ENCODE results near the gene CRIP3.

CRIP3 gene

DNA sequence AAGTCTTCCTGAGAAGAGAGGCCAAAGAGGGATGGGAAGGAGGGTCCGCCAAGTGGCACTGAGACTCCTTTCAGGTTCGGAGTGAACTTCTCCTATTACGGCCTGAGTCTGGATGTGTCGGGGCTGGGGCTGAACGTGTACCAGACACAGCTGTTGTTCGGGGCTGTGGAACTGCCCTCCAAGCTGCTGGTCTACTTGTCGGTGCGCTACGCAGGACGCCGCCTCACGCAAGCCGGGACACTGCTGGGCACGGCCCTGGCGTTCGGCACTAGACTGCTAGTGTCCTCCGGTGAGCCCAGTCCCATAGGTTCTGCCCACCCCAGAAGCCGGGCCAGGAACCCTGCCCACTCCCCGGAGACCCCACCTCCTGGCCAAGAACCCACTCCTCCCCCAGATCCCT, 6.5 kb downstream of the CRIP3 start:
- H3K27ac ChIP-seq: no peak overlapping the region
- TF ChIP-seq, protein P1, sequence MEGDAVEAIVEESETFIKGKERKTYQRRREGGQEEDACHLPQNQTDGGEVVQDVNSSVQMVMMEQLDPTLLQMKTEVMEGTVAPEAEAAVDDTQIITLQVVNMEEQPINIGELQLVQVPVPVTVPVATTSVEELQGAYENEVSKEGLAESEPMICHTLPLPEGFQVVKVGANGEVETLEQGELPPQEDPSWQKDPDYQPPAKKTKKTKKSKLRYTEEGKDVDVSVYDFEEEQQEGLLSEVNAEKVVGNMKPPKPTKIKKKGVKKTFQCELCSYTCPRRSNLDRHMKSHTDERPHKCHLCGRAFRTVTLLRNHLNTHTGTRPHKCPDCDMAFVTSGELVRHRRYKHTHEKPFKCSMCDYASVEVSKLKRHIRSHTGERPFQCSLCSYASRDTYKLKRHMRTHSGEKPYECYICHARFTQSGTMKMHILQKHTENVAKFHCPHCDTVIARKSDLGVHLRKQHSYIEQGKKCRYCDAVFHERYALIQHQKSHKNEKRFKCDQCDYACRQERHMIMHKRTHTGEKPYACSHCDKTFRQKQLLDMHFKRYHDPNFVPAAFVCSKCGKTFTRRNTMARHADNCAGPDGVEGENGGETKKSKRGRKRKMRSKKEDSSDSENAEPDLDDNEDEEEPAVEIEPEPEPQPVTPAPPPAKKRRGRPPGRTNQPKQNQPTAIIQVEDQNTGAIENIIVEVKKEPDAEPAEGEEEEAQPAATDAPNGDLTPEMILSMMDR (IDR thresholded peaks at IDR 0.05): no peak
- H3K9ac ChIP-seq: no peak overlapping the region
- H3K4me3 ChIP-seq (ENCODE audit: low read depth, low read length): no peak overlapping the region
- no peak overlapping the region for H3K4me2 ChIP-seq (ENCODE audit: low read length)
- H3K27me3 ChIP-seq (ENCODE audit: control insufficient read depth, insufficient read depth, low read length): no peaks in the 10 kb centered on the region
- H3K4me1 ChIP-seq: no peaks in the 10 kb centered on the region
- no peaks in the 10 kb centered on the region for H3K36me3 ChIP-seq (ENCODE audit: control insufficient read depth, insufficient read depth, low read length)
- H2AFZ ChIP-seq: no peak overlapping the region
- H3K9me3 ChIP-seq (ENCODE audit: control insufficient read depth, low read length): no peaks in the 10 kb centered on the region
- no peaks in the 10 kb centered on the region for H3K79me2 ChIP-seq

DNA sequence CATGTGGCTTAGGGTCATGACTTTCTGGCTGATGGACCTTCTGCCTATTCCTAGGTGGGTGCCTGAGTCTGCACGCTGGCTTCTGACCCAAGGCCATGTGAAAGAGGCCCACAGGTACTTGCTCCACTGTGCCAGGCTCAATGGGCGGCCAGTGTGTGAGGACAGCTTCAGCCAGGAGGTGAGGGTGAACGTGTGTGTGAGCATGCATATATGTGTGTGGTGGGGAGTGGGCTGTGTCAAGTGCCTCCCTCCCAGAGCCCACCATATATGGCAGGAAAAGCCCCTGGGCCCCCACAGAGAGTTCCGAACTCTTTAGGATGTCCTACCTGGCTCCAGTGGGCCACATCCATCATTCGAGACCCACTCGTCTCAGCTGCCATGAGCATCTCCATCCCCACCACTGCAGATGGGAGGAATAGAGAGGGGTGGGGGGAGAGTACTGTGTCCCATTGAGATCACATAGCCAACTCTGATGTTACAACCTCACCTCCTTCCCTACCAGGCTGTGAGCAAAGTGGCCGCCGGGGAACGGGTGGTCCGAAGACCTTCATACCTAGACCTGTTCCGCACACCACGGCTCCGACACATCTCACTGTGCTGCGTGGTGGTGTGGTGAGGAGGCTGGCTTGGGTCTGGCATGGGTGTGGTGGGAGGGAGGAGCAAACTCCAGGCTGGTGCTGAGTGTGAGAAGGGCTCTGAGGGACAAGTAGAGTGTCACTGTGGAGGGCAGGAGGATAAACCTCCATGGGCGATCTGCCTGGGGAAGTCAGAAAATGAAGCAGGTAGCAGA, 7.3 kb downstream of the CRIP3 start:
- Histone ChIP-seq H3K36me3 (ENCODE audit: control insufficient read depth, insufficient read depth, low read length) (no peaks in the 10 kb centered on the region), H3K4me1 (no peaks in the 10 kb centered on the region), H3K9me3 (ENCODE audit: control insufficient read depth, low read length) (no peaks in the 10 kb centered on the region), H2AFZ (no peak overlapping the region), H3K4me3 (ENCODE audit: low read depth, low read length) (no peak overlapping the region), H3K9ac (no peak overlapping the region), H3K27me3 (ENCODE audit: control insufficient read depth, insufficient read depth, low read length) (no peaks in the 10 kb centered on the region), H3K27ac (no peak overlapping the region), H3K4me2 (ENCODE audit: low read length) (no peak overlapping the region), H3K79me2 (no peaks in the 10 kb centered on the region)
- TF ChIP-seq, protein P1 (IDR thresholded peaks at IDR 0.05): no peak

DNA sequence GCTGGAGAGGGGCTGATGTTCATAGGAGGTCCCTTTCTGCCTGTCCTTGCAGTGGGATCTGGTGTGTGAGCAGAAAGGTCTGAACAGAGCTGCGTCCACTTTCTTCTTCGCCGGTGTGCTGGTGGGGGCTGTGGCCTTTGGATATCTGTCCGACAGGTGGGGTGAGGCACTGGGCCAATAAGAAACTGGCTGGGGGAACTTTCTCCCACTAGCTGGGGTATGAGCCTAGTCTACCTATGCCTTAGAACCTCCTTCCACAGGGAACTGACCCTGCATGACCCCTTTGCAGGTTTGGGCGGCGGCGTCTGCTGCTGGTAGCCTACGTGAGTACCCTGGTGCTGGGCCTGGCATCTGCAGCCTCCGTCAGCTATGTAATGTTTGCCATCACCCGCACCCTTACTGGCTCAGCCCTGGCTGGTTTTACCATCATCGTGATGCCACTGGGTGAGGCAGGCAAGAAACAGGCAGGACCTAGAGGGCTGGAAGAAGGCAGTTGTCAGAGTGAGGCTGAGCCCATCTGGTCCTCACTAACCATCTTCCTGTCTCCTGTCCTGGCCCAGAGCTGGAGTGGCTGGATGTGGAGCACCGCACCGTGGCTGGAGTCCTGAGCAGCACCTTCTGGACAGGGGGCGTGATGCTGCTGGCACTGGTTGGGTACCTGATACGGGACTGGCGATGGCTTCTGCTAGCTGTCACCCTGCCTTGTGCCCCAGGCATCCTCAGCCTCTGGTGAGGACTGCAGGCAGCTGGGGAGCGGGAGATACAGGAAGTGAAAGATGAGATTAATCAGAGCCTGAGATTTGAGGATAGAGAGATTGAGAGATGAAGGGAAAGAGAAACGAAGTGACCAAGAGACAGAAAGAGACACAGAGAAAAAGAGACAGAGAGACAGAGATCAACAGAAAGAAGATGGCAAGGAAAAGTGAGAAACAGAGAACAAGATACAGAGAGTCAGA, 9.0 kb downstream of the CRIP3 start:
- H3K27ac ChIP-seq: no peak overlapping the region
- H3K79me2 ChIP-seq: no peaks in the 10 kb centered on the region
- H2AFZ ChIP-seq: no peak overlapping the region
- H3K4me1 ChIP-seq: no peaks in the 10 kb centered on the region
- H3K4me2 ChIP-seq (ENCODE audit: low read length): no peak overlapping the region
- H3K36me3 ChIP-seq (ENCODE audit: control insufficient read depth, insufficient read depth, low read length): no peaks in the 10 kb centered on the region
- TF ChIP-seq, protein P1 (IDR thresholded peaks at IDR 0.05): no peak
- H3K4me3 ChIP-seq (ENCODE audit: low read depth, low read length): no peak overlapping the region
- H3K27me3 ChIP-seq (ENCODE audit: control insufficient read depth, insufficient read depth, low read length): no peaks in the 10 kb centered on the region
- H3K9ac ChIP-seq: no peak overlapping the region
- H3K9me3 ChIP-seq (ENCODE audit: control insufficient read depth, low read length): no peaks in the 10 kb centered on the region

DNA sequence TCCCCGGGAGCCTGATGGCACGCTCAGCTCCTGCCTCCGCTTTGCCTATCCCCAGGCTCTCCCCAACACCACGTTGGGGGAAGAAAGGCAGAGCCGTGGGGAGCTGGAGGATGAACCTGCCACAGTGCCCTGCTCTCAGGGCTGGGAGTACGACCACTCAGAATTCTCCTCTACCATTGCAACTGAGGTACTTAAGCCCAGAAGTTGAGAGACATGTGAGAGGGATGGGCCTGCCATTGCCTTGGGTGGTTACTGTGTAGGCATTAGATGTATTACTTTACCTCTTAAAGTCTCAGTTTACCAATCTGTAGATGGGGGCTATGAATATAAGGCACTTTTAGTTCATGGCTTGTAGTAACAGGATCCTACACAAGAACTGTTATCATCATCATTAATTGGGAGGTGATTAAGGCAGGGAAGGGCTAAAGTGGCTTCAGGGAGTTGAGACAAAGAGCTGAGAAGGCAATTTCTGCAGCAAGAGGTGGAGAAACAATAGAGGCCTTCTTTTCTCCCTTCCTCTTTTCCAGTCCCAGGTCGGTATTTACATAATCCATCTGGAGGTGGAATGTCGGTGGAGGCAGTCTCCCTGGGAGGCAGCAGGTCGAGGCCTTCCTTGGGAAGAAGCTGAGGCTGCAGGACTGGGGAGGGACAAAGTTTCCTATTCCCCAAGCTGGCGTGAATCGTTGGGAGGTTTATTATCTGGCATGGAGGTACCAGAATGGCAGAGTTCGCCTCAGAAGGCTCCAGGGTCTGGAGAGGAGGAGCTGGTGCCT, 9.9 kb downstream of the CRIP3 start:
- Histone ChIP-seq H3K27ac (no peak overlapping the region), H3K4me1 (no peaks in the 10 kb centered on the region), H3K79me2 (no peaks in the 10 kb centered on the region), H3K9ac (no peak overlapping the region), H3K4me3 (ENCODE audit: low read depth, low read length) (no peak overlapping the region), H3K36me3 (ENCODE audit: control insufficient read depth, insufficient read depth, low read length) (no peaks in the 10 kb centered on the region), H3K27me3 (ENCODE audit: control insufficient read depth, insufficient read depth, low read length) (no peaks in the 10 kb centered on the region), H2AFZ (no peak overlapping the region), H3K9me3 (ENCODE audit: control insufficient read depth, low read length) (no peaks in the 10 kb centered on the region), H3K4me2 (ENCODE audit: low read length) (no peak overlapping the region)
- TF ChIP-seq, protein P1 (IDR thresholded peaks at IDR 0.05): no peak
